Embryonic facial prominence (tissue), 1 donor: ENCODE measurements around the gene TAF13.
A peak's percentile ranks its signal among the peaks of the same experiment; 100 is the strongest.
"Not testable (repeated sequence)": the region's sequence is repeated elsewhere in the genome, so short reads cannot be mapped to it uniquely, and the experiment has no call there.

Experiments used
- DNase-seq: peaks from one replicate; pipeline ENCODE4 v3.0.0-alpha.2; 2016; ENCODE audit errors: extremely low spot score

Gene TAF13

GRCh38 chr1:109046671-109047070, 29.1 kb downstream of the TAF13 start:
- DNase-seq, result no peak

- no peak for DNase-seq
These were observed 30.2 kb downstream of the TAF13 start for GRCh38 chr1:109045595-109045994.

DNA sequence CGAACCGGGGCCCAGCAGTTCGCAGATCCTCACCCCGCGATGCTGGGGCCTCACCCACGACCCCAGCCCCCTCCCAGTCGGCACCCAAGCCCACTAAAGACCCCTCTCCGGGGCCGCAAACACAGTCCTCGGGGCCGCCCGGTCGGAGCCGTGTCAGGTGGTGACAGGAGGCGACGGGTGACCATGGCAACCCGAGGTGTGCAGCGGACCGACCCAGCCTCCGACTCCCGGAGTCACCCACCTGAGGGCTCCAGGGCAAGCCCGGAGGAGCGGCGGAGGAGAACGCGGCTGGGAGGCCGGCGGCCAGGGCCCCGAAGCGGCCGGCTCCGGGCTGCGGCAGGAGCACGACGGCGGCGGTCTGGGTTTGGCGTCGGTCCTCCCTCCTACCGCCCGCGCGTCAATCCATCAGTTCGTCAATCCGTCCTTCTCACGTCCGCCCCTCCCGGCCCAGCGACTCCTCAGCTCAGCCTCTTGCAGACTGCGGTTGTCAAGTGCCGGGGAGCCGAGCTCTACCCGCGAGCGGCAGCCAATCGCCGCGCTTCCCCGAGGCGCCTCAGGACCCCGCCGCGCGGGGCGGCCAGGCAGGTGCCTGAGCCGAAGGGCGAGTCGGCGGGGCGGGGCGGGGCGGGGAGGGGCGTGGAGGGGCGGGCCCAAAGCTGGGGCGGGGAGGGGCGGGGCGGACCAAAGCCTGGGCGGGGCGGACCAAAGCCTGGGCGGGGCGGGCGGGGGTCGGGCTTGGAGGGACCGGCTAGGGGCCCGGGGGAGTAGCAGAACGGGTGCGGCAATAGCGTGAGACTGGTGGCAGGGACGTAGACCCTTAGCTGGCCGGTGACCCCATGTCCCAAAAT, 34.0 kb downstream of the TAF13 start, which contains the start of gene WDR47:
Gene WDR47 (minus strand): TSS at position 482 of the 848 bp plus-strand sequence. CDS start 18,590 bp downstream, outside the sequence.
- peak; percentile 82 for DNase-seq

GRCh38 chr1:109040989-109041620, 34.7 kb downstream of the TAF13 start:
- no peak for DNase-seq

GRCh38 chr1:109040627-109040988, 35.2 kb downstream of the TAF13 start:
- DNase-seq, result no peak

DNA sequence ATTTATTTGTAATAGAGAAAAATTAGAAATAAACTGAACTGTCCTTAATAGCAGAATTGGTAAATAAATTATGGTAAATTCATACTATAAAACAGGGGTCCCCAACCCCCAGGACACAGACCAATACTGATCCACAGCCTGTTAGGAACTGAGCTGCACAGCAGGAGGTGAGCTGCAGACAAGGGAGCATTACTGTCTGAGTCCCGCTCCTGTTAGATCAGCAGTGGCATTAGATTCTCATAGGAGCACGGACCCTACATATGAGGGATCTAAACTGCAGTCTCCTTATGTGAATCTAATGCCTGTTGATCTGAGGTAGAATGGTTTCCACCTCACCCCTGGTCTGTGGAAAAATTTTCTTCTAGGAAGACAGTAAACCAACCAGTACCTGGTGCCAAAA, 41.4 kb downstream of the TAF13 start:
- no peak for DNase-seq

DNA sequence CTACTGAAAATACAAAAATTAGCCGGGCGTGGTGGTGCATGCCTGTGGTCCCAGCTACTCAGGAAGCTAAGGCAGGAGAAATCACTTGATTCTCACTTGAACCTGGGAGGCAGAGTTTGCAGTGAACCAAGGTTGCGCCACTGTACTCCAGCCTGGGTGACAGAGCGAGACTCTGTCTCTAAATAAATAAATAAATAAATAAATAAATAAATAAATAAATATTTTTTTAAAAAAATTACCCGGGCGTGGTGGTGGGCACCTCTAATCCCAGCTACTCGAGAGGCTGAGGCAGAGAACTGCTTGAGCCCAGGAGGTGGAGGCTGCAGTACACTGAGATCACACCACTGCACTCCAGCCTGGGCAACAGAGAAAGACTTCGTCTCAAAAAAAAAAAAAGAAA, 46.3 kb downstream of the TAF13 start:
- DNase-seq, result not testable (repeated sequence)

DNA sequence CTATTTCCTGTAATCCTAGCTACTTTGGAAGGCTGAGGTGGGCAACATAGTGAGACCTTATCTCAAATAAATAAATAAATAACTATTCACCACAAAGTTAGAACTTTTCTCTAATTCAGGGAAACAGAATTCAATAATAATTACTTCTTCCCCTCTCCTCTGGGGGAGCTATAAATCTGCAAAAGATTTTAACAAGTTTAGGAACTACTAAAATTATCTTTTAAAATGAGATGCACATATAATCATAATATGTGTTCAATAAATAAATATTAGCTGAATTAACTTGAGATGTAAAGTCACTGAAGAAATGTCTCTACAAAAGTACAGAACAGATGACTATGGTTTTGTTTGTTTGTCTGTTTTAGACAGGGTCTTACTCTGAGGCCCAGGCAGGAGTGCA, 48.0 kb downstream of the TAF13 start:
- no peak for DNase-seq

DNA sequence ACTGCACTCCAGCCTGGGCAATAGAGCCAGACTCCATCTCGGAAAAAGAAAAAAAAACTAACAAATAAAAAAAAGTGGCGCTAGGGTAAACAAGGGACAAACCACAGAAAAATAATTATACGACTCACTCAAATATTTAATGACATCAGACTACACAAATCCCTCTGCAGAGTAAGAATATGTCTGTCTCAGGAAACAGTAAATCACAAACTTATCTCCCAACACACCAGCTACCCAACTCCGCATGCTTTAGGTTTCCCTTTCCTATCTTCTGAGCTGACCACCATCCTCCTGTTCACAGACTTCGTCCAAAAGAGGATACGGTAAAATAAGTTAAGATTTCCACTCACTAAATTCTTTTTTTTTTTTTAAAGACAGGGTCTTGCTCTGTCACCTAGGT, 50.1 kb downstream of the TAF13 start:
- no peak for DNase-seq

DNA sequence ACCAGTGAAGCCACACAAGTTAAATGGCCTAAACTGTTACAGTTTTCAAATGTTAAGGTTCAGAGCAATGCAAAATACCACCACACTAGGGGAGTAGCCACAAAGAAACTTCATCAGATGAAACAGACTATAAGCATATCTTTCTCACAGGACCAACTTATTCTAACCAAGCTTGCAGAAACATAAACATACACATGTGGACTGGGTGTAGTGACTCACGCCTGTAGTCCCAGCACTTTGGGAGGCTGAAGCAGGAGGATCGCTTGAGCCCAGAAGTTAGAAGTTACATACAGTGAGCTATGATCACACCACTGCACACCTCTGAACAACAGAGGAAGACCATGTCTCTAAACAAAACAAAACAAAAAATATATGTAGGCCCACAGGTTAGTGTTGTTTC, 51.2 kb downstream of the TAF13 start:
- no peak for DNase-seq

DNA sequence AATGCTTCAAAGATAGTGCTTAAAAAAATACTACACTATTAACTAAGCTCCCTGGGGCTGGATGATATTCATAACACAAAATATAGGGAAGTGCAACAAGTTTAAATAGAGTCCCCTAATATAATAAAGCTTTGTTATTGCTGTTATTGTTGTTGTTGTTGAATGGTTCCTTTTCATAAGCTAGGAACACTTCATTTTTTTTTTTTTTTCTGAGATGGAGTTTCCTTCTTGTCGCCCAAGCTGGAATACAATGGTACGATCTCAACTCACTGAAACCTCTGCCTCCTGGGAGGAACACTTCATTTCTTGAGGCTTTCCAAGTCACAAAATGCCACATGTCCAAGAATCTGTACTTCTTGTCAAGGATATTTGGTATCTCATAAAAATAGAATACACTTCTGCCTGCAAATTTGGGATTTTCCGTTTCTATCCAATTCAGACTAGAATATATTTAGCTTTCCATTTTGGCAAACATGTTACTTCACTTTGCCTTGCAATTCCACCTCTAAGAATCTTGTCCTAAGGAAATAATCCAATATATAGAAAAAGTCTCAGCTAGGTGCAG, 55.0 kb downstream of the TAF13 start:
- DNase-seq, result no peak

DNA sequence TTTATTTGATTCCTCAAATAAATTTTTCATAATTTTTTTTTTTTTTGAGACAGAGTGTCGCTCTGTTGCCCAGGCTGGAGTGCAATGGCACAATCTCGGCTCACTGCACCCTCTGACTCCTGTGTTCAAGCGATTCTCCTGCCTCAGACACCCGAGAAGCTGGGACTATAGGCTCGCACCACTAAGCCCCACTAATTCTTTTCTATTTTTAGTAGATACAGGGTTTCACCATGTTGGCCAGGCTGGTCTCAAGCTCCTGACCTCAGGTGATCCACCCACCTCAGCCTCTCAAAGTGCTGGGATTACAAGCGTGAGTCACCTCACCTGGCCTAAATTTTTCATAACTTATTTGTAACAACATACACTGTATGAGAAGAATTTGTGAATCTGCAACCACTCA, 58.1 kb downstream of the TAF13 start:
- DNase-seq, result not testable (repeated sequence)

- no peak for DNase-seq
These were observed 58.7 kb downstream of the TAF13 start for GRCh38 chr1:109017134-109017533.
